Measurements from ENCODE around the gene YIPF3.

DNA sequence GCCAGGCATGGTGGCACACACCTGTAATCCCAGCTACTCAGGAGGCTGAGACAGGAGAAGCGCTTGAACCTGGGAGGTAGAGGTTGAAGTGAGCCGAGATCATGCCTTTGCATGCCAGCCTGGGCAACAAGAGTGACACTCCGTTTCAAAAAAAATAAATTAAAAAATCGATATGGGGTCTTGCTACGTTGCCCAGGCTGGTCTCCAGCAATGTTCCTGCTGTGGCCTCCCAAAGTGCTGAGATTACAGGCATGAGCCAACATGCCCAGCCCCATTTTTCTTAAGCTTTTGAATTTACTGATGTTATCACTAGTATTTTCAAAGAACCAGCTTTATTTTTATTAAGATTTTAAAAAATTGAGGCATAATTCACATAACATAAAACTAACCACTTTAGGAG is 23.8 kb upstream of the YIPF3 start:
- TF ChIP-seq, protein P1, sequence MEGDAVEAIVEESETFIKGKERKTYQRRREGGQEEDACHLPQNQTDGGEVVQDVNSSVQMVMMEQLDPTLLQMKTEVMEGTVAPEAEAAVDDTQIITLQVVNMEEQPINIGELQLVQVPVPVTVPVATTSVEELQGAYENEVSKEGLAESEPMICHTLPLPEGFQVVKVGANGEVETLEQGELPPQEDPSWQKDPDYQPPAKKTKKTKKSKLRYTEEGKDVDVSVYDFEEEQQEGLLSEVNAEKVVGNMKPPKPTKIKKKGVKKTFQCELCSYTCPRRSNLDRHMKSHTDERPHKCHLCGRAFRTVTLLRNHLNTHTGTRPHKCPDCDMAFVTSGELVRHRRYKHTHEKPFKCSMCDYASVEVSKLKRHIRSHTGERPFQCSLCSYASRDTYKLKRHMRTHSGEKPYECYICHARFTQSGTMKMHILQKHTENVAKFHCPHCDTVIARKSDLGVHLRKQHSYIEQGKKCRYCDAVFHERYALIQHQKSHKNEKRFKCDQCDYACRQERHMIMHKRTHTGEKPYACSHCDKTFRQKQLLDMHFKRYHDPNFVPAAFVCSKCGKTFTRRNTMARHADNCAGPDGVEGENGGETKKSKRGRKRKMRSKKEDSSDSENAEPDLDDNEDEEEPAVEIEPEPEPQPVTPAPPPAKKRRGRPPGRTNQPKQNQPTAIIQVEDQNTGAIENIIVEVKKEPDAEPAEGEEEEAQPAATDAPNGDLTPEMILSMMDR (IDR thresholded peaks at IDR 0.05) = no peak
- TF ChIP-seq POLR2A (IDR thresholded peaks at IDR 0.05) = no peak
